Liver (tissue), 3 donors: Measurements from ENCODE around the gene OGG1.

ENCODE experiments used
- EGR1 ChIP-seq, 2 donors: IDR thresholded peaks; 2 replicates each; pipeline ENCODE4 v1.6.1; 2016 to 2018; ENCODE audit warnings: antibody characterized with exemption in 2 of 2, low read depth in 2 of 2
- HNF4A ChIP-seq, 2 donors: conservative IDR thresholded peaks; 2 replicates each; pipeline ENCODE4 v1.6.1; 2016; ENCODE audit warnings: antibody characterized with exemption in 2 of 2, mild to moderate bottlenecking in 2 of 2
- NR2F2 ChIP-seq: IDR thresholded peaks from 2 replicates; pipeline ENCODE4 v1.6.1; 2016; ENCODE audit warnings: antibody characterized with exemption
- RAD21 ChIP-seq, 2 donors: IDR thresholded peaks; 2 replicates each; pipeline ENCODE4 v1.6.1; 2016; ENCODE audit warnings: antibody characterized with exemption in 2 of 2, mild to moderate bottlenecking in 2 of 2
- TF ChIP-seq, protein P1 (sequence below): fragments of 150-350 bp; IDR thresholded peaks from 2 replicates; pipeline ENCODE4 v1.5.1; 2017; ENCODE audit warnings: improper control_type of control experiment, low read depth, low read length; ENCODE audit not compliant: missing input control
- donor health status: healthy.
- donor health status: healthy.

DNA sequence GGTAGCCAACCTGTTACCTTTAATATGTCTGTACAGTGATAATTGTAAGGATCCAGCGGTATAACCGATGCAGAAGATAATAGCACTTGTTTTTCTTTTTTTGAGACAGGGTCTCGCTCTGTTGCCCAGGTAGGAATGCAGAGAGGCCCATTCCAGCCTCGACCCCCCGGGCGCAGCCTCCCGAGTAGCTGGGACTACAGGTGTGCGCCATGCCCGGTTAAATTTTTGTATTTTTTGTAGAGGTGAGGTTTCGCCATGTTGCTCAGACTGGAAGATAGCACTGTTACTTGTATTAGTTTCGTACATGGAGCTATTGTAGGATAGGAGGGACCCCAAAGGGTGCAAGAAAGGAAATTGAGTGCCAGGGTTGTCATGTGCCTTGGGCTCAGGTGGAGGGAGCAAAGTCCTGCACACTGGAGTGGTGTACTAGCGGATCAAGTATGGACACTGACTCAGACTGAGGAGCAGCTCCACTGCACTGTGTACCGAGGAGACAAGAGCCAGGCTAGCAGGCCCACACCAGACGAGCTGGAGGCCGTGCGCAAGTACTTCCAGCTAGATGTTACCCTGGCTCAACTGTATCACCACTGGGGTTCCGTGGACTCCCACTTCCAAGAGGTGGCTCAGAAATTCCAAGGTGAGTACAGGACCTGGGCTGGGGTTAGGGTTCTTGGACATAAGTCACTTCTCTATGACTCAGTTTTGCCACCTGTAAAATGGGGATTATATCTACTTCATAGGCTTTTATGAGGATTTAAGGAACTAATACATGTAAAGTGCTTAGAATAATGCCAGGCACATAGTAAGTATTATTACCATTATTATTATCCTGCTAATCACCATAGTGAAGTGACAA, 1.0 kb downstream of the OGG1 start:
- no peak for TF ChIP-seq EGR1 (IDR thresholded peaks at IDR 0.05; ENCODE audit: low read depth in 2 of 2)
- TF ChIP-seq, protein P1, sequence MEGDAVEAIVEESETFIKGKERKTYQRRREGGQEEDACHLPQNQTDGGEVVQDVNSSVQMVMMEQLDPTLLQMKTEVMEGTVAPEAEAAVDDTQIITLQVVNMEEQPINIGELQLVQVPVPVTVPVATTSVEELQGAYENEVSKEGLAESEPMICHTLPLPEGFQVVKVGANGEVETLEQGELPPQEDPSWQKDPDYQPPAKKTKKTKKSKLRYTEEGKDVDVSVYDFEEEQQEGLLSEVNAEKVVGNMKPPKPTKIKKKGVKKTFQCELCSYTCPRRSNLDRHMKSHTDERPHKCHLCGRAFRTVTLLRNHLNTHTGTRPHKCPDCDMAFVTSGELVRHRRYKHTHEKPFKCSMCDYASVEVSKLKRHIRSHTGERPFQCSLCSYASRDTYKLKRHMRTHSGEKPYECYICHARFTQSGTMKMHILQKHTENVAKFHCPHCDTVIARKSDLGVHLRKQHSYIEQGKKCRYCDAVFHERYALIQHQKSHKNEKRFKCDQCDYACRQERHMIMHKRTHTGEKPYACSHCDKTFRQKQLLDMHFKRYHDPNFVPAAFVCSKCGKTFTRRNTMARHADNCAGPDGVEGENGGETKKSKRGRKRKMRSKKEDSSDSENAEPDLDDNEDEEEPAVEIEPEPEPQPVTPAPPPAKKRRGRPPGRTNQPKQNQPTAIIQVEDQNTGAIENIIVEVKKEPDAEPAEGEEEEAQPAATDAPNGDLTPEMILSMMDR, result no peak
- TF ChIP-seq HNF4A (conservative IDR thresholded peaks at IDR 0.05), result peak; percentile 56 to 65
- no peak for TF ChIP-seq RAD21 (IDR thresholded peaks at IDR 0.05)
- no peak for TF ChIP-seq NR2F2
